HCT116 (cell line): ENCODE results near the gene ALDH4A1. TPM values are rescaled to one million over a fixed set of nuclear protein-coding genes. Genes with fewer than 3 reads are reported as not detected.

Experiments
- ATAC-seq: fragments of 200-7000 bp; cut with Tn5 transposase; 2 replicates; pipeline ENCODE4 v1.9.1; 2020; ENCODE audit warnings: mild to moderate bottlenecking, moderate library complexity
- BruUV-seq: library from RNA; stranded (reverse); fragments of 400-500 nt; replicated peaks from 2 replicates; lab custom pipeline; 2021; lab: Mats Ljungman, UMichigan
- CTCF ChIA-PET: fragments of 300-600 bp; sonication (Branson Sonifier 250); formaldehyde crosslinking; loops from one replicate; lab custom pipeline; 2021; ENCODE audit warnings: antibody characterized with exemption; lab: Charles Lee
- POLR2A ChIA-PET: fragments of 300-600, 350-600 bp; sonication (Branson Sonifier 250); formaldehyde crosslinking; loops from one replicate; lab custom pipeline; 2021; ENCODE audit warnings: antibody characterized with exemption; lab: Charles Lee
- RAD21 ChIA-PET, 2 experiments: fragments of 300-600 bp; sonication (Branson Sonifier 250); formaldehyde crosslinking; loops; one replicate each; lab custom pipeline; 2023; ENCODE audit warnings: low total read pairs in 2 of 2; ENCODE audit not compliant: uncharacterized antibody in 2 of 2, unreplicated experiment in 2 of 2, low non-redundant PET in 1 of 2; lab: Charles Lee
- DNase-seq: peaks from one replicate; pipeline ENCODE4 v3.0.0-alpha.2; 2010; ENCODE audit warnings: low read depth, low spot score
- H2AFZ ChIP-seq: fragments of 200-600 bp; shearing (Covaris generic), sonication (generic); 2 replicates; pipeline ENCODE4 v1.6.1; 2017; ENCODE audit warnings: low read depth, mixed run types, mixed read lengths, antibody characterized with exemption, low read length; ENCODE audit not compliant: poor library complexity, severe bottlenecking
- H3K27ac ChIP-seq: 2 replicates; pipeline ENCODE4 v1.5.1; 2012; ENCODE audit warnings: low read depth, low read length
- H3K27me3 ChIP-seq: fragments of 200-600 bp; sonication (generic); 2 replicates; pipeline ENCODE4 v1.6.1; 2016; ENCODE audit warnings: mixed run types, low read length, mixed read lengths; ENCODE audit not compliant: insufficient read depth
- H3K36me3 ChIP-seq, 2 experiments: fragments of 200-500 bp in 1 of 2; fragments of 200-600 bp in 1 of 2; sonication (Bioruptor generic) in 1 of 2; sonication (generic) in 1 of 2; 2 replicates each; pipeline versions ENCODE4 v1.5.1 to v1.6.1; 2014 to 2016; ENCODE audit warnings: low read length in 2 of 2, inconsistent platforms in 1 of 2, mixed read lengths in 1 of 2, mixed run types in 1 of 2; ENCODE audit not compliant: insufficient read depth in 2 of 2, control insufficient read depth in 1 of 2
- H3K4me1 ChIP-seq, 2 experiments: fragments of 200-600 bp in 1 of 2; sonication (generic) in 1 of 2; 2 replicates each; pipeline versions ENCODE4 v1.5.1 to v1.6.1; 2012 to 2017; ENCODE audit warnings: low read length in 2 of 2, inconsistent platforms in 1 of 2, mild to moderate bottlenecking in 1 of 2, mixed read lengths in 1 of 2, mixed run types in 1 of 2, moderate library complexity in 1 of 2; ENCODE audit not compliant: insufficient read depth in 2 of 2, control insufficient read depth in 1 of 2
- H3K4me2 ChIP-seq: fragments of 200-600 bp; sonication (generic); 2 replicates; pipeline ENCODE4 v1.6.1; 2017; ENCODE audit warnings: mixed run types, low read length, mixed read lengths
- H3K4me3 ChIP-seq, 2 experiments: fragments of 200-600 bp in 1 of 2; sonication (generic) in 1 of 2; replicated peaks in 1 of 2; 2 replicates each; pipeline ENCODE4 v1.5.1; 2011 to 2016; ENCODE audit warnings: low read length in 2 of 2, control low read depth in 1 of 2, low read depth in 1 of 2, mild to moderate bottlenecking in 1 of 2, mixed read lengths in 1 of 2, mixed run types in 1 of 2
- H3K79me2 ChIP-seq: fragments of 200-600 bp; sonication (generic); 2 replicates; pipeline ENCODE4 v1.6.1; 2017; ENCODE audit warnings: mild to moderate bottlenecking, mixed run types, low read length, moderate library complexity, mixed read lengths; ENCODE audit not compliant: insufficient read depth
- H3K9ac ChIP-seq: fragments of 200-600 bp; sonication (generic); 2 replicates; pipeline ENCODE4 v1.6.1; 2016; ENCODE audit warnings: low read length, mixed read lengths
- H3K9me2 ChIP-seq: fragments of 200-600 bp; sonication (generic), shearing (Covaris generic); 2 replicates; pipeline ENCODE4 v1.6.1; 2017; ENCODE audit warnings: mixed run types, mild to moderate bottlenecking, moderate library complexity; ENCODE audit not compliant: insufficient read depth
- H3K9me3 ChIP-seq, 2 experiments: fragments of 200-500 bp in 1 of 2; fragments of 200-600 bp in 1 of 2; sonication (Bioruptor generic) in 1 of 2; sonication (generic) in 1 of 2; 2 replicates each; pipeline ENCODE4 v1.6.1; 2014 to 2017; ENCODE audit warnings: low read length in 2 of 2, mixed read lengths in 2 of 2, inconsistent platforms in 1 of 2, low read depth in 1 of 2, mild to moderate bottlenecking in 1 of 2, mixed run types in 1 of 2, moderate library complexity in 1 of 2; ENCODE audit not compliant: control insufficient read depth in 1 of 2, insufficient read depth in 1 of 2
- H4K20me1 ChIP-seq: fragments of 200-600 bp; sonication (generic), shearing (Covaris generic); 2 replicates; pipeline ENCODE4 v1.6.1; 2017; ENCODE audit warnings: mixed run types, mild to moderate bottlenecking, moderate library complexity; ENCODE audit not compliant: insufficient read depth
- ATF3 ChIP-seq: IDR thresholded peaks from 2 replicates; pipeline ENCODE4 v1.6.1; 2012
- CTCF ChIP-seq, 3 experiments: fragments of 200-600 bp in 1 of 3; sonication (generic) in 1 of 3; IDR thresholded peaks in 2 of 3; conservative IDR thresholded peaks in 1 of 3; 2 replicates each; pipeline ENCODE4 v1.5.1; 2012 to 2017; ENCODE audit warnings: low read depth in 2 of 3, low read length in 2 of 3, antibody characterized with exemption in 1 of 3, borderline replicate concordance in 1 of 3, control low read depth in 1 of 3, mild to moderate bottlenecking in 1 of 3, mixed read lengths in 1 of 3, mixed run types in 1 of 3, moderate library complexity in 1 of 3; ENCODE audit not compliant: insufficient read depth in 1 of 3
- JUND ChIP-seq: IDR thresholded peaks from 2 replicates; pipeline ENCODE4 v1.6.1; 2012
- POLR2A ChIP-seq: IDR thresholded peaks from 2 replicates; pipeline ENCODE4 v1.7.0; 2011; ENCODE audit warnings: borderline replicate concordance; ENCODE audit not compliant: insufficient read depth, insufficient read length; ENCODE audit errors: extremely low read depth
- POLR2AphosphoS5 ChIP-seq: IDR thresholded peaks from 2 replicates; pipeline ENCODE4 v1.6.1; 2011; ENCODE audit warnings: mild to moderate bottlenecking, low read depth, low read length, moderate library complexity
- SP1 ChIP-seq: IDR thresholded peaks from 2 replicates; pipeline ENCODE4 v1.6.1; 2012; ENCODE audit warnings: low read depth
- SRF ChIP-seq: IDR thresholded peaks from 2 replicates; pipeline ENCODE4 v1.6.1; 2012; ENCODE audit warnings: low read depth
- ZBTB33 ChIP-seq: IDR thresholded peaks from 2 replicates; pipeline ENCODE4 v1.6.1; 2011; ENCODE audit warnings: mild to moderate bottlenecking, low read length, moderate library complexity; ENCODE audit not compliant: insufficient replicate concordance; ENCODE audit errors: extremely low read depth
- ZNF274 ChIP-seq: fragments of 200-500 bp; sonication (Bioruptor generic); IDR thresholded peaks from 2 replicates; pipeline ENCODE4 v1.6.1; 2014; ENCODE audit warnings: mild to moderate bottlenecking, low read depth, low read length, inconsistent platforms
- intact Hi-C: fragments of 100-400 bp; cut with micrococcal nuclease; formaldehyde crosslinking; loops from 2 replicates; pipeline ENCODE4 v1.10.0; 2022
- total RNA-seq: library from RNA; stranded (reverse); gene quantifications from one replicate; pipeline ENCODE4 v1.2.1, GENCODE V29; 2021; ENCODE audit not compliant: unreplicated experiment

ALDH4A1 gene
- total RNA-seq, 1 experiment from 2014 or later: 12.6 TPM

GRCh38 chr1:18932879-18933278 lies 30.5 kb upstream of the ALDH4A1 start:
- ChIA-PET POLR2A (no interaction called here), RAD21 (no interaction called here), CTCF (interaction anchor here (1.7 kb wide), 1 partner anchor 26 kb away, joined by 7 read pairs; no protein-coding TSS in a partner anchor)
- Histone ChIP-seq H3K4me2 (peak overlapping the region; percentile 33), H2AFZ (no peak overlapping the region), H3K4me1 (peaks cover 11 to 59% of the 10 kb centered on the region in 2 experiments), H3K9me2 (no peaks in the 10 kb centered on the region), H3K36me3 (no peaks in the 10 kb centered on the region), H3K4me3 (no peak overlapping the region), H3K9me3 (no peaks in the 10 kb centered on the region), H4K20me1 (no peaks in the 10 kb centered on the region), H3K27me3 (no peaks in the 10 kb centered on the region), H3K79me2 (peaks cover 88% of the 10 kb centered on the region), H3K27ac (no peak overlapping the region), H3K9ac (no peak overlapping the region)
- ATAC-seq (no peak), DNase-seq (no peak)
- BruUV-seq: no TSS peak
- intact Hi-C loops: no loop called here
- TF ChIP-seq ZNF274 (no peak), POLR2AphosphoS5 (no peak), POLR2A (no peak), SRF (no peak), JUND (no peak), SP1 (no peak), CTCF (IDR thresholded peaks at IDR 0.05 in 2 of 3, conservative IDR thresholded peaks at IDR 0.05 in 1 of 3; ENCODE audit: borderline replicate concordance in 1 of 3, insufficient read depth in 1 of 3, low read depth in 2 of 3, low read length in 2 of 3) (no peak), ZBTB33 (no peak), ATF3 (no peak)
